DMS153 (cell line): ENCODE measurements around the gene FCHSD1.

Experiments
- DNase-seq: peaks from one replicate; lab custom pipeline; 2025; lab: John Stamatoyannopoulos, UW

FCHSD1 gene

GRCh38 chr5:141641634-141642267, 9.5 kb downstream of the FCHSD1 start:
- no peak for DNase-seq

- DNase-seq: no peak
Observed at GRCh38 chr5:141640698-141641097, 10.5 kb downstream of the FCHSD1 start.

- DNase-seq: no peak
Observed at GRCh38 chr5:141640051-141640415, 11.2 kb downstream of the FCHSD1 start.

GRCh38 chr5:141639357-141640050, 11.7 kb downstream of the FCHSD1 start:
- DNase-seq: no peak

DNA sequence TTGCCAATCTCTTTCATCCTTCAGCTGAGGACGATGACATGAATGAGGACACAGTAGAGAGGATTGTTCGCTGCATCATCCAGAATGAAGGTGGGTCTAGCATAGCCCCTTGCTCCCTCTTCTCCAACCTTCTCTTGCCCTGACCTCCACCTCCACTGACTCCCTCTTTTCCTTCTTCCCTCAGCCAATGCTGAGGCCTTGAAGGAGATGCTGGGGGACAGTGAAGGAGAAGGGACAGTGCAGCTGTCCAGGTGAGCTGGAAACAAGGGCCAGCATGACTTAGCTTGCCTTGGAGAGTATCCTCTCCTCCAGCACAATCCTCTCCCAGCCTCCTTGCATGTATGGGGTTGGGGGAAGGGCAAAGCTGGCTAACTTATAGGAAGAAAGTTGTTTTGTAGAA, 12.4 kb downstream of the FCHSD1 start:
- no peak for DNase-seq

GRCh38 chr5:141637767-141638419, 13.3 kb downstream of the FCHSD1 start:
- no peak for DNase-seq

DNA sequence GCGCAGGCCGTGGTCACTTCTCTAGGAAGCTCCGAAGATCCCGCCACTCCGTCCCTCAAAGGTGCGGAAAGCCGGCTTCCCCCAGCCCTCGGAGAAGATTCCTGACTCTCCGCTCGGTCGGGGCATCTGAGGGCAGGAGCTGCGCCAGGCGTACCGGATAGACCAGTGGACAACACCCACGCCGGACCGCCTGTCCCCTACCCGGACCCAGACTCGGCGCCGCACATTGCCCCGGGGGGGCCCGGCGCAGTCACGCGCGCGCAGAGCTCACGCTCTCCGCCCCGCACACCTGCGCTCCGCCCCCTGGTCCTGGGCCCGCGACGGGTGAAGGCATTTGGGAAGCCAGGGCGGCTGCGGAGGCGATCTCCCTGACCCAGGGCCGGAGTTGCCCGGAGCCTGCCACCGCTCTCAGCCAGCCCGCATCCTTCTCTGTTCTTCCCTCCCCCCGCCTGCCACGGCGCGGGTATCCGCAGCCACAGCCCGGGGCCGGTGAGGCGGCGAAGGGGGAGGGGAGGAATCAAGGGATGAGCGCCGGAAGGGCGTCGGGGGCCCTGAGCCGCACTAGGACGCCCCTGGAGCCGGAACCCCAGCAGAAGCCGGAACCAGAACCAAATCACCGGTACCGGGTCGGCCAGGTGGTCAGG, 14.0 kb downstream of the FCHSD1 start:
- no peak for DNase-seq

GRCh38 chr5:141636413-141637122, 14.7 kb downstream of the FCHSD1 start, which contains the start of the genes HDAC3 and RELL2:
HDAC3 (minus strand) TSS chr5:141636849; CDS start chr5:141636790, 59 bp downstream.
RELL2 (plus strand) TSS chr5:141636997; CDS start chr5:141638226, 1,229 bp downstream.
- DNase-seq: peak; percentile 47

- no peak for DNase-seq
Observed at GRCh38 chr5:141636106-141636412, 15.2 kb downstream of the FCHSD1 start.

GRCh38 chr5:141635646-141636045, 15.6 kb downstream of the FCHSD1 start:
- no peak for DNase-seq

DNA sequence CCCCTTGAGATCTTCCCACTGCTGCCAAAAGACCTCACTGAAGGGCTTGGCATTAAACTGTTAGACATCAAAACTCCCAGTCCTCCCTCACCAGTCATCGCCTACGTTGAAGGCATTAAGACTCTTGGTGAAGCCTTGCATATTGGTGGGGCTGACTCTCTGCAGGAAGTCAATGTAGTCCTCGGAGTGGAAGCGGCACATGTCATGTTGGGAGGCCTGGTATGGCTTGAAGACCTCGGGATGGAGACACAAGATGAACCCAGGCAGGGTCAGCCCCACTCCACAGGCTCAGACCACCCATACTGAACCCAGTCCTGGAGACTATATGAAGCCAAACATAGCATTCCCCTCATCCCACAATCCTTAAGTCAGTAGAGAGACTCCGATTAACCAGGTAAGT, 16.5 kb downstream of the FCHSD1 start:
- no peak for DNase-seq

GRCh38 chr5:141633871-141634561, 17.2 kb downstream of the FCHSD1 start:
- DNase-seq: no peak

DNA sequence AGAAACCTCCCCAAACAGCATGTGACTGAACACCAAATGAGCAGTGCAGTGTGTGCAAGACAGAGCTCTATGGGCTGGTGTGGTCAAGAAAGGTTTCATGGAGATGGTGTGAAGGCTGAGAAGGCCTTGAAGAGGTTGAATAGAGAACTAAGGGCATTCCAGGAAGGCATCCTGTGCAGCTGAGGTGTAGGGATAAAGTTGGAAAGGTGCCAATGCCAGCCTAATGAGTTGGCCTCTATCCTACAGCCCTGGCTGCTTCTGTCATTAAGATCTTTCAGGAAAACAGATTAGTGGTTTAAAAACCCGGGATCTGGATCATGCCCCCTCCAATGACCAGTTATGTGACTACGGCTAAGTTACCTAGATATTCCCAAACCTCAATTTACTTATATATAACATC, 18.6 kb downstream of the FCHSD1 start:
- no peak for DNase-seq

DNA sequence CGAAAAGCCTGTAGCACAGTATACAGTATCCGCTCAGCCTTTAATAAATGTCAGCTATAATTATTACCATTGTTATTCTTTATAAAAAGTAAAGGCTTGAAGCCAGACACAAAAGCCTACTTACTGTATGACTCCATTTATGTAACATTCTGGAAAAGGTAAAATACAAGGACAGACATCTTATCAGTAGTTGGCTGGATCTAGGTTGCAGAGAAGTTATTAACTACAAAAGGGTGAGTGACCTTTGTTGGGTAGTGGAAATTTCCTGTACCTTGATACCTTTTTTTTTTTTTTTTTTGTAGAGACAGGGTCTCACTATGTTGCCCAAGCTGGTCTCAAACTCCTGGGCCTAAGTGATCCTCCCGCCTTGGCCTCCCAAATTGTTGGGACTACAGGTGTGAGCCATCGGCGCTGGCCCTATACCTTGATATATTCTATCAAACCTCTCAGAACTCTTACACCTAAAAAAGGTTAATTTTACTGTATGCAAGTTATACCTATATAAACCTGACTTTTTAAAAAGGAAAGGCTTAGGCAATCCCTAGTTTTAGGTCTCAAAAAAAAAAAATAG, 20.6 kb downstream of the FCHSD1 start:
- DNase-seq: no peak

DNA sequence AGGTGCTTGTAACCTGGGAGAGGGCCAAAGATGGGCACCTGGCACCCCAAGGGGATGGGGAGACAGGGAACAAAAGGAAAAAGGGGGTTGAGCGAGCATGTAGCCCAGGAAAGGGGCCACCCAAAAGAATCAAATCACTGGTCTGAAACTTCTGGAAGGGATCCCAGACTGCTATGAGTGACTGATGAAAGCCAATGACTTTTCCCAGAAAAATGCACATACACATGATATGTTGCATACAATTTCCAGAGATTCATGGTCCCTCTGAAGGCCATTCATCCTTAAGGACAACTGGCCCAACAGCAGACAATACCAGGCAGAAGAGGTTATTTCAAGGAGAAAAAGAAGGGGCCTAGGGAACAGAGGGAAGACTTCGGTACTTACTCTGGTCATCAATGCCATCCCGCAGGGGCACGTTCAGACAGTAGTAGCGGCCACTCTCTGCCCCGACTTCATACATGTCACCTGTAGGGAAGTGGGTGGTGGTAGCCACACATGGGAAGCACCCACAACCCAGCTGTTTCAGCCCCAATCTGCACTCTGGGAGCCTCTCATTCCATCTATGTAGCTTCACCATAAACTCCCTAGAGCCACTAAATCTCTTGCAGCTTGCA, 22.9 kb downstream of the FCHSD1 start:
- no peak for DNase-seq

- no peak for DNase-seq
Observed at GRCh38 chr5:141623611-141624010, 27.6 kb downstream of the FCHSD1 start.

GRCh38 chr5:141623186-141623585, 28.0 kb downstream of the FCHSD1 start:
- no peak for DNase-seq

DNA sequence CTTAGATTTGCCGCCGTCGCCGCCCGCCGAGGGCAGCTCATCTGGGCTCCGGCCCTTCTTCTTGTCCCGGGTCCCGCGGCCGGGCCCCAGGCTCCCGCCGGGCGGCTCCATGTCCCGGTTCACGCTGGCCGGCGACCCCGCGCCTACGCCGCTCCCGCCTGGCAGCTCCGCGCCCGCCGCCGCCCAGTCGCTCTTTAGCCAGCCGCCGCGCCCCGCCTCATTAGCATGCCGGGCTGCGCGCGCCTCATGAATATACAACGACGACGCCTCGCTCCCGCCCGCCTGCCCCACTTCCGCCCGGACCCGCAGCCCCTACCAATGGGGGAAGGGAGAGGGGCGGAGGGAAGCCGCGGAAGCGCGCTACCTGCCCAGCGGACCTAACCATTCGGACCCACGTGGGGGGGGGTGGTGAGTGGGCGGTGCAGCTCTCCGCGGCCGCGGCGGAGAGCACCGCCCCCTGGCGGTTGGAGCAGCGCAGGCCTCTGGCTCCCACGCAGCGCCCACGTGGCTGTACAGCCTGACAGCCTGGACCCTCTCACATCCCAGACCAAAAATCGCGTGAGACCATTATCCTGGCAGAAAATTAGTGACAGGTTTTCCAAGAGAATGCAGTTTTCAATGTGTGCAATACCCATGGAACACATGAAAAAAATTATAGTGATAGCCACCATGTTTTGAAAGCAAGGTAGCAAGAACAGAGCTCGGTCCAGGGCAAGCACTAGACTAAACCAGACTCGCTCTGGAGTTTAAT, 32.2 kb downstream of the FCHSD1 start, which contains the start of gene DIAPH1:
Gene DIAPH1 (minus strand): TSS at position 197 of the 751 bp plus-strand sequence. CDS start 86 bp downstream, at position 111.
- peak; percentile 83 for DNase-seq

GRCh38 chr5:141618030-141618803, 33.0 kb downstream of the FCHSD1 start:
- DNase-seq: peak; percentile 1
